HG03097 (cell line): ENCODE measurements around the gene NBEAL1.
A peak's percentile ranks its signal among the peaks of the same experiment; 100 is the strongest.
"Not testable (repeated sequence)": the region's sequence is repeated elsewhere in the genome, so short reads cannot be mapped to it uniquely, and the experiment has no call there.

Source experiments
- ATAC-seq: cut with Tn5 transposase; IDR thresholded peaks from one replicate; pipeline ENCODE4 v1.9.1; 2021; ENCODE audit not compliant: unreplicated experiment, low FRiP score

The NBEAL1 gene

GRCh38 chr2:203014456-203015199 lies at the start of gene NBEAL1:
Gene NBEAL1 (plus strand): TSS chr2:203014875. CDS start chr2:203016385, 1,510 bp downstream.
- peak; percentile 97 for ATAC-seq

- peak; percentile 80 for ATAC-seq
These were observed 48.7 kb upstream of the NBEAL1 start for GRCh38 chr2:202965810-202966460.

DNA sequence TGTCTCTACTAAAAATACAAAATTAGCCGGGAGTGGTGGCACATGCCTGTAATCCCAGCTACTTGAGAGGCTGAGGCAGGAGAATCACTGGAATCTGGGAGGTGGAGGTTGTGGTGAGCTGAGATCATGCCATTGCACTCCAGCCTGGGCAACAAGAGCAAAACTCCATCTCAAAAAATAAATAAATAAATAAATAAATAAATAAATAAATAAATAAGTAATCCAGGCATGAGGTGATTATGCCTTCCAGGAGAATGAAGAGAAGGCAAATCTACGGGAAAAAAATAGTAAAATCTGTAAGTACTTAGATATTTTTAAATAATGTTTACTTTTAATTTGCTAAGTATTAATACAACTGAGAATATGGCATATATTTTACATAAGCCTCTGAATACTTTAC lies 45.3 kb upstream of the NBEAL1 start:
- ATAC-seq = not testable (repeated sequence)

DNA sequence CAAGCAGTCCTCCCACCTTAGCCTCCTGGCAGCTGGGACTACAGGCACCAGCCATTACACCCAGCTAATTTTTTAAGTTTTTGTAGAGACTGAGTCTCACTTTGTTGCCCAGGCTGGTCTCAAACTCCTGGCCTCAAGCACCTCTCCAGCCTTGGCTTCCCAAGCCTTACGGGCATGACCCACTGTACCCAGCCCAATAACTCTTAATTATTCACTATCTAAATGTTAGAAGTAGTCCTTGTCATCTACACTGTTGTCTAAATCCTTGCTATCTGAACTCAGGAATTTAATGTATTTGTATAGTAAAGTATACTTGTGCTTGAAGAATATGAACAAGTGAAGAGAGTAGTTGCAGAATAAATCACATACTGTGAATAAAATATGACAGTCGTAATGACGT lies 37.9 kb upstream of the NBEAL1 start:
- no peak for ATAC-seq

GRCh38 chr2:202982779-202983491 lies 31.7 kb upstream of the NBEAL1 start:
- ATAC-seq = no peak

GRCh38 chr2:202989749-202990148 lies 24.9 kb upstream of the NBEAL1 start:
- no peak for ATAC-seq

DNA sequence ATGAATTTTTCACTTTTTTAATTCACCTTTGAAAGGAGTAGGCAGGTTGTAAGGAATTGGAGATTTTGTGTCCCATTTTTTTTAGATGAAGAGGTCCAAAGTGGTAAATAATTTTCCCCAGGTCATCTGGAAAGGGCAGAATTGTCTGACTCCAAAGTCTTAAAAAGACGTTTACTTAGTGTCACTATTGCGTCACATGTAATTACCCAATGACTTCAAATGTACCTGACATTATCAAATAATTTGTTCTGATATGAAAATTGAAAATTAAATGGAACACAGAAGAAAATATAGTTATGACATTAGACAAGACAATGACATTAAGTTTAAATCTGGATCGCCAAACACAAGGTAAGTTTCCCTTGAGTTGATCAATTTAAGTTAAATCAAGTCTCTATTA lies 24.2 kb upstream of the NBEAL1 start:
- no peak for ATAC-seq

DNA sequence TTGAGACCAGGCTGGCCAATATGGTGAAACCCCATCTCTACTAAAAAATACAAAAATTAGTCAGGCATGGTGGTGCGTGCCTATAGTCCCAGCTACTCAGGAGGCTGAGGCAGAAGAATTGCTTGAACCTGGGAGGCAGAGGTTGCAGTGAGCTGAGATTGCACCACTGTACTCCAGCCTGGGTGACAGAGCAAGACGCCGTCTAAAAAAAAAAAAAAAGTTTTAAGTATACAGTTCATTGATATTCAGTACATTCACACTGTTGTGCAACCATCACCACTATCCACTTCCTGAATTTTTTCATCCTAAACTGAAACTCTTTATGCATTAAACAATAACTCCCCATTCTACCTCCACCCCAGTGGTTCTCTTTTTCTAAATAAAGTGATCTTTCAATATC lies 17.6 kb upstream of the NBEAL1 start:
- ATAC-seq = not testable (repeated sequence)

DNA sequence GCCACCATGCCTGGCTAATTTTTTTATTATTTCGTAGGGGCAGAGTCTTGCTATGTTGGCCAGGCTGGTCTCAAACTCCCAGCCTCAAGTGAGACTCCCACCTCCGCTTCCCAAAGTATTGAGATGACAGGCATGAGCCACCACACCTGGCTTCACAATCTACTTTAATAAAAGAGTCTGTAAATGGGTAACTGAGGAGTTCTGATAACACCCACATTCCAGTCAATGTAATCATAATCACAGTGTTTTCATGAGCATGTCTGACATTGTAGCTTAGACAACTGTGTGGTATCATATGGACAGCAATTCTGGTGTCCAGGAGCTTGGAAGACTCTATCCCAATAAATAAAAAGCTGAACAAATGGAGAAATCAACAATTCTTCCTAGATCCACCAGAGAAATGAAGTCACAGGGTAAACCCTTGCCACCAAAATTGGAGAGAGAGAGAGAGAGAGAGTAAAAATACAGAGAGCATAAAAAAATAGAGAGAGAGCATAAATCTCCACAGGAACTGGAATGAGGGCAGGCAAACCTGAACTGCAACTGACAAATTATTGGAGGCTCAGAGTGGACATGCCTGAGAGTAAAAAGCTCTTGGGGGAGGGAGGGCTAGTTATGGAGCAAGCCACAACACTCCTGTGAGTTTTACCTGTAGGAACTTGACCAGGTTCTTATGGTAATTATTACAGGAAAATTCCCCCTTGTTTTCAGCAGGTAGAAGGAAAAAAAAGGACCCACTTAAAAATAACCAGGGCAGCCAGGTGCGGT lies 12.4 kb upstream of the NBEAL1 start:
- ATAC-seq = no peak

- no peak for ATAC-seq
These were observed 11.0 kb upstream of the NBEAL1 start for GRCh38 chr2:203003716-203004115.

- ATAC-seq = no peak
These were observed 2.0 kb downstream of the NBEAL1 start for GRCh38 chr2:203016716-203017115.

- no peak for ATAC-seq
These were observed 3.5 kb downstream of the NBEAL1 start for GRCh38 chr2:203018181-203018580.

DNA sequence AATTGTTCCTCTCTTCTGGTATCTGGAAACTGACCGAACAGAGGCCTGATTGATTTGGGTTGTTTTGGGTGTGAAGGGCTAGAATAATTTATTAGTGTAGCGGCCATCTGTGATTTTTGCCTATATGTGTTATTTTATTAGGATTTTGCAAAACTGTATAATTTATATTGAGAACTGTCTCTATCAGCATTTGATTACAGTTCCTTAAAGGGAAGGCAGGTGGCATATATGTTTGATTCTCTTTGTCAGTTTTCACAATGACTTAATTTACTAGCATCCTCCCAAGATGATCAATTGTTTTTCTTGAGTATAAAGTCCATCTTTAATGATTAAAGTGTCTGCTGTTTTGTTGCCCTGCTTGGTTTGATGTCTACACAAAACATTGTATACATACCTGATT lies 4.5 kb downstream of the NBEAL1 start:
- no peak for ATAC-seq

- no peak for ATAC-seq
These were observed 7.3 kb downstream of the NBEAL1 start for GRCh38 chr2:203021991-203022390.

- no peak for ATAC-seq
These were observed 8.1 kb downstream of the NBEAL1 start for GRCh38 chr2:203022751-203023150.

- ATAC-seq = no peak
These were observed 10.9 kb downstream of the NBEAL1 start for GRCh38 chr2:203025592-203025991.

DNA sequence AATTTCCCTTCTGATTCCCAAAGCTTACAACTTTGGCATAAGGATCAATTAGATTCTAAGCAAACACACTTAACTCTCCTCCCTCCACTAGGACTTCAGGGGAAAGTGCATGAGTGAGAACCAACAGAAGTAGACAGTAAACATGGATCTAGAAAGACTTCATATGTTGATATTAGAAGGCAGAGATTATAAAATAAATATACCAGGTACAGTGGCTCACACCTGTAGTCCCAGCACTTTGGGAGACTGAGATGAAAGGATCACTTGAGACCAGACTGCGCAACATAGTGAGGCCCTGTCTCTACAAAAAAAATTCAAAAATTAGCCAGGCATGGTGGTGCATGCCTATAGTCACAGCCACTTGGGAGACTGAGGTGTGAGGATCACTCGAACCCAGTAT lies 15.9 kb downstream of the NBEAL1 start:
- ATAC-seq = no peak

DNA sequence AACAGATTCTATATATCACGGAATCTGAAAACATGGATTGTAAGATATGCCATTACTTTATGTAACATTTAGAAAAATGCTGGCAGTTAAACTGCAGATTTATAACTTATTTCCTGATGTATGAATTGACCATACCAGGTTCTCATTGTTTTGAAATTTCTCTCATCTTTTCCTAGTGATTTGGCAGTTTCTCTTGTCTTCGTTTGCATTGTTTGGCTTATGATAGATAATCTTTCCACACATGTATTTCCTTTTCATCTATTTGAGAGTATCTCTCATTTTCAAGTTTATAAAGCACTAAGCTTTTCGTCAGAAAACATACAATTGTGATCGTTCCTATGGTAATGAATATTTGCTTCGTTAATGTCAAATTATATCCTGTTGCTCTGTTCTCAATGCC lies 16.3 kb downstream of the NBEAL1 start:
- no peak for ATAC-seq

DNA sequence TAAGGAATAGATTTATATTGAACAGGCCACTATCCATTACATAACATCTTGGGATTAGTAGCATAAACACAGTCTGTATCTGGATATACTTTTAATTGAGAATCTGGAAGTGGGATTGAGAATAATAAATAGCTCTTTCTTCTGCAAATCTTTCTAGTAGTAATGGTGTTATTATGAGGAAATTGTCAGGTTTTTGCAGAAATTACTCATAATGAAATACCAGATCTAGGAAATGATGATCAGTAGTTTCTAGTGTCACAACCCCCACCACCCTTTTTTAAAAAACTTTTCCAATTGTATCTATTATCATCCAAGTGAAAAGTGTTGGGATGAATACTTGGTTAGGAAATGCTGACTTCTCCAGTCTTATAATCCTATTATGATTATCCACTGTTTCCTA lies 18.7 kb downstream of the NBEAL1 start:
- no peak for ATAC-seq

- ATAC-seq = no peak
These were observed 21.3 kb downstream of the NBEAL1 start for GRCh38 chr2:203035879-203036470.
